DMS153 treated with DMSO at 0.1 percent for 48 hours (cell line): ENCODE data around the gene KLRC3.
"Not testable (repeated sequence)": the region's sequence is repeated elsewhere in the genome, so short reads cannot be mapped to it uniquely, and the experiment has no call there.

Source experiments
- DNase-seq: peaks from one replicate; lab custom pipeline; 2025; ENCODE audit not compliant: unreplicated experiment; lab: John Stamatoyannopoulos, UW

The KLRC3 gene

DNA sequence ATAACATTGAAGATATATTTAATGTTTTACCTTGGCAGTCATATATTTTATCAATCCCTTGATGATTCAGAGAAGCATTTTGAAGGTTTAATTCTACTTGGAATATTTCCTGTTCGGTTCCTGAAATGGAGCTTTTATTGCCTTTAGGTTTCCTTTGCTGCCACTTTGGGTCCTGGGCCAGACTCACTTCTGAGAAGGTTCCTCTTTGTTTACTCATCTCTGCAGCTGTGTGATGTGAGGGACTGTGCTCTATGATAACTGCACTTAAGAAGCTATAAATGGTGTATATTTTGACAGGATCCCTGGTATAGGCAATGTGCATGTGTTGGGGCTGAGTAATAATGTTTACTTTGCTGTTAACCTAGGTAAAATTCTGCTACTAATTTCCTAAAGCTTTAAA lies at the start of gene KLRC3:
Gene KLRC3 (minus strand): TSS at position 262 of the 400 bp plus-strand sequence. CDS start 45 bp downstream, at position 217.
- DNase-seq, result not testable (repeated sequence)

GRCh38 chr12:10469701-10470100 lies 49.3 kb upstream of the KLRC3 start:
- no peak for DNase-seq

DNA sequence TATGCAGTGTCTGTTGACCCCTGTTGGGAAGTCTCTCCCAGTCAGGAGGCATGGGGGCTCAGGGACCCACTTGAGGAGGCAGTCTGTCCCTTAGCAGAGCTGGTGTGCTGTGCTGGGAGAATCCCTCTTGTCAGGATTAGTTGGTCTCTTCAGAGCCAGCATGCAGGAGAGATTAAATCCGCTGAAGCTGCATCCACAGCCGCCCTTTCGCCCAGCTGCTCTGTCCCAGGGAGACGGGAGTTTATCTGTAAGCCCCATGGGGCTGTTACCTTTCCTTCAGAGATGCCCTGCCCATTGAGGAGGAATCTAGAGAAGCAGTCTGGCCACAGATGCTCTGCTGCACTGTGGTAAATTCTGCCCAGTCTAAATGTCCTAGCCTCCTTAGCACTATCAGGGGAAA lies 45.9 kb upstream of the KLRC3 start:
- no peak for DNase-seq

- DNase-seq, result no peak
These were observed 37.4 kb upstream of the KLRC3 start for GRCh38 chr12:10457760-10458159.

GRCh38 chr12:10456856-10457255 lies 36.5 kb upstream of the KLRC3 start:
- DNase-seq, result no peak

DNA sequence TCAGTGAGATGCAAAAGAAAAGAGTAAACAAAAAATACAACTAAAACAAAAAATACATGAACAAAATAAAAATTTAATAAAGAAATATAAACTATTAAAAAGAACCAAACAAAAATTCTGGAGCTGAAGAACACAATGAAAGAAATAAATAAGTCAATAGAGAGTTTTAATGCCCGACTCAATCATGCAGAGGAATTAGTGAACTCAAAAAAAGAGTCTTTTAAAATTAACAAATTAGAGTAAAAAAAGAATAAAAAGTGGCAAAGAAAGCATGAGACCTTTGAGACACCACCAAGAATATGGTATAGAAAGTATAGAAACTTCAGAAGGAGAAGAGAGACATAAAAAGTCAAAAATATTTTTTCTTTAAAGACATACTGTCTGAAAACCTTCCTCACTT lies 35.4 kb upstream of the KLRC3 start:
- DNase-seq, result no peak

DNA sequence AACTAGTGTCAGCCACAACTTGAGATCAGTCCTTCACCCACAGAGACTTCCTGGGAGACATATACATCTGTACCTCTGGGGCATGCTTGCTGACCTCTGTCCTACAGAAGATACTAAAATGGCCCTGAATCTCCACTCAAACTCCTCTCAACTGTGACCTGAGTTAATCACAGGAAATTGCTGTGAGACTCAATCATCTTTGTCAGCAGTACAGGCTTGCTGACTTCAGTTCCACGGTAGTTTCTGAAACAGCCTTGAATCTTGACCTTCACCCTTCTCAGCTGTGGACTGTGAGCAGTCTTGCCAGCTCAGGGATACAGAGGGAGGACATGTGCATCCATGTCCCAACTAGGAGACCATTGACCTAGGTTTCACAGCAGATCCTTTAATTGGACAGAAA lies 34.1 kb upstream of the KLRC3 start:
- DNase-seq, result no peak

GRCh38 chr12:10453156-10453555 lies 32.8 kb upstream of the KLRC3 start, which contains the start of gene KLRC1:
KLRC1 (minus strand) TSS chr12:10453377; CDS start chr12:10451156, 2,221 bp downstream.
- no peak for DNase-seq

DNA sequence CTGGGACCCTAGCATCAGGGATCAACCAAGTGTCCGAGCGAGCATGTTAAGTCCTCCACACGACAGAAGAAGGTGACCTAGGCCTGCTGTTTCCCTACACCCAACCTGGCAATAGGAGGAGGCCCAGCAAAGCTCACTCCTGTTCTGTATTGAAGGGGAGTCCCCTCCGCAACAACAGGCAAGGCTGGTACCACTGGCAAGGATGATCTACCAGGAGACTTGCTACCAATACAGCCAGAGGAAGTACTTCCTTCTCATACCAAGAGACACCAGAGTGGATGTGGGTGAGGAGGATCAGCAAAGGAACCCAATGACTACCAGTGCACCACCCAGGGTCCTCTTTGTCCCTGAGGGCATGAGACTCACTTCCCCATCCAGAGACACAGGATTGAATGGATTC lies 27.8 kb upstream of the KLRC3 start:
- no peak for DNase-seq

- not testable (repeated sequence) for DNase-seq
These were observed 25.7 kb upstream of the KLRC3 start for GRCh38 chr12:10446052-10446451.

- DNase-seq, result not testable (repeated sequence)
These were observed 20.7 kb upstream of the KLRC3 start for GRCh38 chr12:10441144-10441543.

GRCh38 chr12:10439608-10440274 lies 19.3 kb upstream of the KLRC3 start:
- peak; percentile 67 for DNase-seq

GRCh38 chr12:10437601-10438000 lies 17.2 kb upstream of the KLRC3 start:
- not testable (repeated sequence) for DNase-seq

GRCh38 chr12:10435816-10436215 lies 15.4 kb upstream of the KLRC3 start, which contains the start of gene KLRC2:
KLRC2 (minus strand) TSS chr12:10436010; CDS start chr12:10435986, 24 bp downstream.
- peak; percentile 48 for DNase-seq

GRCh38 chr12:10430623-10431022 lies 10.2 kb upstream of the KLRC3 start:
- DNase-seq, result not testable (repeated sequence)

- DNase-seq, result not testable (repeated sequence)
These were observed 5.5 kb upstream of the KLRC3 start for GRCh38 chr12:10425938-10426337.

- not testable (repeated sequence) for DNase-seq
These were observed 4.0 kb upstream of the KLRC3 start for GRCh38 chr12:10424260-10424899.

DNA sequence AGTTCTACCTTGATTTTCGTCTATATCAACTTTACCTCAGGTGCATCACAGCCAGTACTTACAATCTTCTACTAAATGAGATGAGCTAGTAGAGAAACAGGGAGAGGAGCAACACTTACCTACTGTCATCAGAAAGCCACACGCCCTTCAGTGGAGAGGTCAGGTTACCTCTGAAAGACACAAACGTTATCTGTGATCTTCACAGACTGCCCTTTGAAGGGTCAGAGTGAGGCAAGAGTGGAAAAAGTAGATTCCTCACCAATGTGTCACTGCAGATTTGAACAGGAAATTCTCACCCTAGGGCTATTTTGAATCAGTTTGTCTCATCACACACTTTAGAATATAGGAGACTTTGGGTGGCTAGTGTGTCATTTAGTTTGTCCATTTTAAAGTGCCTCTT lies 1.8 kb upstream of the KLRC3 start:
- not testable (repeated sequence) for DNase-seq

GRCh38 chr12:10409392-10409791 lies 11.0 kb downstream of the KLRC3 start, which contains the start of gene KLRC4:
KLRC4 (minus strand) TSS chr12:10409757; CDS start chr12:10409575, 182 bp downstream.
- DNase-seq, result peak; percentile 67

DNA sequence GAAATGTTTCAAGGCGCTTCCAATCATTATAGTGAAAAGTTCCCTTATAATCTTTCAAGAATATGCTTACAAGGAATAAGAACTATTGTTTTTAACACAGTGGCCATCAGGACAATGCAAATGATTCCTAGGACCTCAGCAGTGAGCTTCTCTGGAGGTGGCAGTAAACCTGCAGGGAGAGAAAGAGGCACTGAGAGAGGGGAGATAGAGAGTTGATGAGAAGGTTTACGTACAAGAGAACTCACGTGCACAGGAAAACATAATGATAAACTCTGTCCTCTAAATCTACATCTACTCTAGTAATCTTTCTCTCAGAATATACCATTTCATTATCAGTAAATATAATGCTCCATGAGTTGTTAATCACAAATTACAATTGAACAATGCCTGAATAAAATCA lies 11.6 kb downstream of the KLRC3 start:
- DNase-seq, result peak; percentile 30

GRCh38 chr12:10406725-10407124 lies 13.7 kb downstream of the KLRC3 start:
- no peak for DNase-seq

DNA sequence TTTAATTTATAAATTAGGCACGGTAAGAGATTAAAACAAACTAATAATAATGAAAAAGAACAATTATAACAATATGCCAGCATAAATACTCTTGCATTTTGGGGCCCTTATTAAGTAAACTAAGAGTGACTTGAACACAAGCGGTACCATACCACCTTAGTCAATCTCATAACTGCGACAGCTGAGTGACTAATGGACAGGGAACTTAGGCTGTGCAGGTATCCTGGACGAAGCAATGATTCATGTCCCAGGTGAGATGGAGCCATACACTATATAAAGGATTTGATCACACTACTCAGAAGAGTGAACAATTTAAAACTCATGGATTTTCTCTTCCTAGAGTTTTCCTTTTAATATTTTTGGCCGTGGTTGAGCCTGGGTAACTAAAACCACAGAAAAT lies 15.1 kb downstream of the KLRC3 start:
- no peak for DNase-seq
